ENCODE data around the gene BNC2. TPM values are rescaled to one million over a fixed set of nuclear protein-coding genes. Genes with fewer than 3 reads are reported as not detected.

Gene BNC2
- total RNA-seq, 4 donors from 2014 or later, result 90.2 to 130 (median 100.0) TPM

DNA sequence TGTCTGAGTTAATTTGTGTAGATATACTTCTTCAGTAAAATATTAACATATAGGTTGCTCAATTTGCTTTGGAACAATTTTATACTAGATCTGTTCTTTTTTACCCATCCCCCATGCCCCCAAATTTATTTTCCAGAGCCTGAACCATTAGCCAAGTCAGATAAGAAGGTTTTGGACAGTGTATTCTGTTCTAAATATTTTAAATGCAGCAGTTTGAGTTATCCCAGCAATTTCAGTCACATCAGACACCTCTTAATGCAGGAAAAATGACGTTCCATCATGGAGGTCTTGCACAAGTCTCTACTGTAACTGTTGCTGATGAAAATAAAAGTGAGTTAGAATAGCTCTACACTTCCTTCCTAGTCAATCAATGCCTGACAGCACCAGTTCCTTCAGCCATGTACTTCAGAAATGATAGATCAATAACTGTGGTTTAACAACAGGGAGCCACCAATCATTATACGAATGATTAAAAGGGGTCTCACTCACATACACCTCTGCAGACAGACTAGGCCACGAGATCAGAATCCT, 215.8 kb downstream of the BNC2 start:
- 69 to 79% methylated on average over 3 of the region's 3 CpGs for WGBS, 2 donors (ENCODE audit: low coverage in 1 of 2)
- Histone ChIP-seq H3K27ac (peak overlapping the region in 2 of 4 donors; percentile 56 to 63), H3K4me1 (peaks cover 0 to 70% (median 0%) of the 10 kb centered on the region in 3 donors)

GRCh38 chr9:16653491-16654399, 216.7 kb downstream of the BNC2 start:
- H3K4me3 ChIP-seq, result peak overlapping the region; percentile 16 to 35
- no peaks in the 10 kb centered on the region for H3K27me3 ChIP-seq
- no peaks in the 10 kb centered on the region for H3K9me3 ChIP-seq
- H3K36me3 ChIP-seq, result no peaks in the 10 kb centered on the region
- WGBS, 2 donors (ENCODE audit: low coverage in 1 of 2), result 35 to 39% methylated on average over 7 to 9 of the region's 13 CpGs
- TF ChIP-seq EP300 (IDR thresholded peaks at IDR 0.05), result no peak
- TF ChIP-seq POLR2A (IDR thresholded peaks at IDR 0.05), result no peak
- no peak for TF ChIP-seq POLR2AphosphoS5 (IDR thresholded peaks at IDR 0.05)
- TF ChIP-seq, protein P1, sequence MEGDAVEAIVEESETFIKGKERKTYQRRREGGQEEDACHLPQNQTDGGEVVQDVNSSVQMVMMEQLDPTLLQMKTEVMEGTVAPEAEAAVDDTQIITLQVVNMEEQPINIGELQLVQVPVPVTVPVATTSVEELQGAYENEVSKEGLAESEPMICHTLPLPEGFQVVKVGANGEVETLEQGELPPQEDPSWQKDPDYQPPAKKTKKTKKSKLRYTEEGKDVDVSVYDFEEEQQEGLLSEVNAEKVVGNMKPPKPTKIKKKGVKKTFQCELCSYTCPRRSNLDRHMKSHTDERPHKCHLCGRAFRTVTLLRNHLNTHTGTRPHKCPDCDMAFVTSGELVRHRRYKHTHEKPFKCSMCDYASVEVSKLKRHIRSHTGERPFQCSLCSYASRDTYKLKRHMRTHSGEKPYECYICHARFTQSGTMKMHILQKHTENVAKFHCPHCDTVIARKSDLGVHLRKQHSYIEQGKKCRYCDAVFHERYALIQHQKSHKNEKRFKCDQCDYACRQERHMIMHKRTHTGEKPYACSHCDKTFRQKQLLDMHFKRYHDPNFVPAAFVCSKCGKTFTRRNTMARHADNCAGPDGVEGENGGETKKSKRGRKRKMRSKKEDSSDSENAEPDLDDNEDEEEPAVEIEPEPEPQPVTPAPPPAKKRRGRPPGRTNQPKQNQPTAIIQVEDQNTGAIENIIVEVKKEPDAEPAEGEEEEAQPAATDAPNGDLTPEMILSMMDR (IDR thresholded peaks at IDR 0.05), result no peak
- peak; percentile 30 for ATAC-seq
- peaks cover 0 to 70% (median 0%) of the 10 kb centered on the region in 3 donors for H3K4me1 ChIP-seq
- H3K27ac ChIP-seq, result peak overlapping the region in 3 of 4 donors; percentile 56 to 64 (median 63)

More for the DNA sequence above, 215.8 kb downstream of the BNC2 start:
- Histone ChIP-seq H3K27me3 (no peaks in the 10 kb centered on the region), H3K9me3 (no peaks in the 10 kb centered on the region), H3K36me3 (no peaks in the 10 kb centered on the region), H3K4me3 (no peak overlapping the region)
- TF ChIP-seq POLR2A (IDR thresholded peaks at IDR 0.05) (no peak), POLR2AphosphoS5 (IDR thresholded peaks at IDR 0.05) (no peak), EP300 (IDR thresholded peaks at IDR 0.05) (no peak)
- TF ChIP-seq, protein P1 (IDR thresholded peaks at IDR 0.05), result no peak
- ATAC-seq, result no peak

DNA sequence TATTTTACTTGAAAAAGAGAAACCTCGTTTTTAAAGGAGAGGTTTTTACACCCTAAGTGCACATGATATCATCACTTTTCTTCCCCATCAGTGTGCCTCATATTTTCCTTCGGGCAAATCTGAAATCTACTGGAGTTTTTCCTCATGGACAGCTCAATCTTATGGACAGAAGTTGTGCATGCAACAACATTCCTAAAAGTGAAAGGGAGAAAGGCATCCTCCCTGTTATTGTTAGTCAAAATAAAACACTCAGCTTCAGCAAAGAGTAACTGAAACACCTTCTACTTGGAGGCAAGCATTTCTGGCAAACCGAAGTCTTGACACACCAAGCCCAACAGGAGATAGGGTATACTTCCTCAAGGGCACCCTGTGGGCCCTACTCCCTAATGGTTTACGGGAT, 217.9 kb downstream of the BNC2 start:
- Histone ChIP-seq H3K36me3 (no peaks in the 10 kb centered on the region), H3K27ac (no peak overlapping the region), H3K9me3 (no peaks in the 10 kb centered on the region), H3K4me1 (peaks cover 0 to 66% (median 0%) of the 10 kb centered on the region in 3 donors), H3K27me3 (no peaks in the 10 kb centered on the region), H3K4me3 (no peak overlapping the region)
- no peak for ATAC-seq
- TF ChIP-seq, protein P1 (IDR thresholded peaks at IDR 0.05), result no peak
- TF ChIP-seq POLR2AphosphoS5 (IDR thresholded peaks at IDR 0.05), result no peak
- no peak for TF ChIP-seq POLR2A (IDR thresholded peaks at IDR 0.05)
- TF ChIP-seq EP300 (IDR thresholded peaks at IDR 0.05), result no peak
- WGBS, 2 donors (ENCODE audit: low coverage in 1 of 2), result 40 to 55% methylated on average over 2 to 4 of the region's 4 CpGs

DNA sequence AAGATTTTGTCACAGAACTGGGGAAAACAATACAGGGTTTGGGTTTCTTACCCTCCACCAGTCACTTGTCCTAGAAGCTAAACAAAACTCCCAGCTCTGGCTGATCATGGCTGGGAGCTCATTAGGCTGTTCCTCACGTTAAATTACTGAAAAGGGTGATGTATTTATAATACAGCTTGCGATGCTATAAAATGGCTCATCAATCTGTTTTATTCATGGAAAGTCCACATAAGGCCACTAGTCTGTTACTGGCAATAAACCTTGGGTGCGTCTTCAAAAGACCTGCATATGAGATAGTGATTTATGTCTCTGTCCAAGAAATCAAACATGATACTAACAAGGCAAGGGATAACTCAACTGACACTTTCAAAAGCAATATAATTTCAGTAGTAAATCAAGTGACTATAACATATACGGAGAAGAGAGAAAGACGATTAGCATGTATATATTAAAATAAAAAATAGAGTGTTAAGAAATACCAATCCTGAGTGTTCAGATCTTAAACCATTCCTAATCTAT, 219.0 kb downstream of the BNC2 start:
- Histone ChIP-seq H3K27me3 (no peaks in the 10 kb centered on the region), H3K4me1 (peaks cover 0 to 55% (median 0%) of the 10 kb centered on the region in 3 donors), H3K4me3 (no peak overlapping the region), H3K36me3 (no peaks in the 10 kb centered on the region), H3K27ac (no peak overlapping the region), H3K9me3 (no peaks in the 10 kb centered on the region)
- TF ChIP-seq, protein P1 (IDR thresholded peaks at IDR 0.05), result no peak
- TF ChIP-seq POLR2AphosphoS5 (IDR thresholded peaks at IDR 0.05) (no peak), EP300 (IDR thresholded peaks at IDR 0.05) (no peak), POLR2A (IDR thresholded peaks at IDR 0.05) (no peak)
- WGBS, 2 donors (ENCODE audit: low coverage in 1 of 2), result 34 to 60% methylated on average over 5 of the region's 5 CpGs
- no peak for ATAC-seq
